Measurements from ENCODE around the gene NUP93.

The NUP93 gene

GRCh38 chr16:56695246-56695645 lies 34.7 kb upstream of the NUP93 start:
- peak overlapping the region; percentile 18 for H3K27ac ChIP-seq
- ChIA-PET POLR2A (ENCODE audit: low non-redundant PET) (no interaction called here), CTCF (interaction anchor here (0.9 kb wide), 1 partner anchor 182 kb away, joined by 5 read pairs; no protein-coding TSS in a partner anchor)
- no peak for TF ChIP-seq CTCF (conservative IDR thresholded peaks at IDR 0.05; ENCODE audit: low read depth)
- DNase-seq (ENCODE audit: low spot score): no peak

- ChIA-PET CTCF (interaction anchor here (0.8 kb wide), 1 partner anchor 15 kb away, joined by 6 read pairs; no protein-coding TSS in a partner anchor), POLR2A (ENCODE audit: low non-redundant PET) (no interaction called here)
- no peak for TF ChIP-seq CTCF (conservative IDR thresholded peaks at IDR 0.05; ENCODE audit: low read depth)
Observed at GRCh38 chr16:56697456-56698155, 32.3 kb upstream of the NUP93 start.

DNA sequence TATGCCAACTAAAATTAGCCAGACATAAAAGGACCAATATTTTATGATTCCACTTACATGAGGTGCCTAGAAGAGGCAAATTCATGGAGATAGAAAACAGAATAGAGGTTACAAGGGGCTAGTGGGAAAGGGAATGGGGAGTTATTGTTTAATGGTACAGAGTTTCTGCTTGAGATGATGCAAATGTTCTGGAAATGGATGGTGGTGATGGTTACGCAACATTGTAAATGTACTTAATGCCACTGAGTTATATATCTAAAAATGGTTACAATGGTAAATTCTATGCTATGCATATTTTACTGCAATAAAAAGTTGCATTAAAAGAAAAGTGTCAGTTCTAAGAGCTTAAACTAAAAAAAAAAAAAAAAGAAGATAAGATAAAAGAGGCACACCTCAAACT lies 29.7 kb upstream of the NUP93 start:
- ChIA-PET CTCF (interaction anchor here (0.7 kb wide), 2 partner anchors 88 to 171 kb away, joined by 3 read pairs; no protein-coding TSS in a partner anchor), POLR2A (ENCODE audit: low non-redundant PET) (interaction anchor here (2.5 kb wide), 1 partner anchor 16 kb away, joined by 9 read pairs; no protein-coding TSS in a partner anchor)
- no peak for DNase-seq (ENCODE audit: low spot score)
- TF ChIP-seq CTCF (conservative IDR thresholded peaks at IDR 0.05; ENCODE audit: low read depth): no peak
- peak overlapping the region; percentile 75 for H3K27ac ChIP-seq

More at GRCh38 chr16:56697456-56698155, 32.3 kb upstream of the NUP93 start:
- no peak overlapping the region for H3K27ac ChIP-seq
- DNase-seq (ENCODE audit: low spot score): no peak

DNA sequence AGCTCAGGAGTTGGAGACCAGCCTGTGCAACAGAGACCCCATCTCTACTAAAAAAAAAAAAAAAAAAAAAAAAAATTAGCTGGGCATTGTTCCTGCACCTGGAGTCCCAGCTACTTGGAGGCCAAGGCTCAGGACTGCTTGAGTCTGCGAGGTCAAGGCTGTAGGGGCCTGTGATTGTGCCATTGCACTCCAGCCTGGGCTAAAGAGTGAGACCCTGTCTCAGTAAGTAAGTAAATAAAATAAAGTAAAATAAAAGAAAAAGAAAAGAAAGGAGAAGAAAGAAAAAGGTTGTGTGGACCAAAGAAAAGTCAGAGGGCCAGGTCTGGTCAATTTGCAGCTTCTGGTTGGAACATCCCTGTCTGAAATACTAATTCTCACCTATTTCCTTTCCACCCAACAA lies 29.3 kb upstream of the NUP93 start:
- DNase-seq (ENCODE audit: low spot score): no peak
- POLR2A ChIA-PET (ENCODE audit: low non-redundant PET): interaction anchor here (2.5 kb wide), 1 partner anchor 17 kb away, joined by 9 read pairs; no protein-coding TSS in a partner anchor
- CTCF ChIA-PET: interaction anchor here (0.7 to 2.3 kb wide), 5 partner anchors 10 to 187 kb away, joined by 3 to 13 read pairs (median 3); no protein-coding TSS in a partner anchor
- TF ChIP-seq CTCF (conservative IDR thresholded peaks at IDR 0.05; ENCODE audit: low read depth): no peak
- peak overlapping the region; percentile 75 for H3K27ac ChIP-seq

DNA sequence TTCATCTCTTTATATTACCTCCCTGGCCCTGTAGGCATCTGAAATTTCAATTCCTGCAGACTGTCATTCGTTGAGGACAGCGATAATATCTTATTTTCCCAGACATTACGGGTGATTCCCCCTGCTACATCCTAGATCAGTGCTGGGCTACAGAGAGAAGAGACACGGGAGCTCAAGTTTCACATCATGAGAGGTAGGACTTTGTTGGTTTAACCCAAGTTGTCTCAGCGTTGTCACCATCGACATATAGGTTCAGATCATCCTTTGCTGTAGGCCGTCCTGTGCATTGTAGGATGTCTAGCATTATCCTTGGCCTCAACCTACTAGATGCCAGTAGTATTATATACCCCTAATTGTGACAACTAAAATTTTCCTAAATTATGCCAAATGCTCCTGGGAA lies 28.4 kb upstream of the NUP93 start:
- POLR2A ChIA-PET (ENCODE audit: low non-redundant PET): interaction anchor here (0.6 to 2.5 kb wide), 2 partner anchors 18 to 95 kb away, joined by 4 to 9 read pairs; no protein-coding TSS in a partner anchor
- no peak for TF ChIP-seq CTCF (conservative IDR thresholded peaks at IDR 0.05; ENCODE audit: low read depth)
- H3K27ac ChIP-seq: peak overlapping the region; percentile 75
- DNase-seq (ENCODE audit: low spot score): no peak
- CTCF ChIA-PET: interaction anchor here (0.5 to 2.3 kb wide), 19 partner anchors 9 to 486 kb away, joined by 3 to 13 read pairs (median 4); partner anchors contain the start of gene MT1E

DNA sequence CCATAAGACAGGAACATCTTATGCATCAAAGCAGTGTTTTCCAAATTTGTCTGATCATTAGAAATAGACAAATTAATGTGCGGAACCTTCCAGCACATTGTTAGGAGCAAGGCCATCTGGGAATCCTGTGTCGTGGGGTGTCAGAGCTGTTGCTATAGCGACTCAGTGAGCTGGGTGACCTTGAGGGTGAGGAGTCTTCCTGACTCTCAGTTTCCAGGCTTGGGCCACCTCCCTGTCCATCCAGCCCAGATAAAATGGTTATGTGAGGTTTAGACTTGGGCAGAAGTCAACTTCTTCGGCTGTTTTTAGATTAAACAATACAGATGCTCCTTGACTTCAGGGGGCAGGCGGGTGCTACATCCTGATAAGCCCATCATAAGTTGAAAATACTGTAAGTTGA lies 27.1 kb upstream of the NUP93 start:
- DNase-seq (ENCODE audit: low spot score): no peak
- ChIA-PET POLR2A (ENCODE audit: low non-redundant PET) (no interaction called here), CTCF (interaction anchor here (0.6 to 2.3 kb wide), 5 partner anchors 20 to 943 kb away, joined by 3 to 13 read pairs (median 5); no protein-coding TSS in a partner anchor)
- TF ChIP-seq CTCF (conservative IDR thresholded peaks at IDR 0.05; ENCODE audit: low read depth): no peak
- no peak overlapping the region for H3K27ac ChIP-seq

Measured in RWPE1 (cell line).